Measurements from ENCODE around the gene NKD2.

Gene NKD2

DNA sequence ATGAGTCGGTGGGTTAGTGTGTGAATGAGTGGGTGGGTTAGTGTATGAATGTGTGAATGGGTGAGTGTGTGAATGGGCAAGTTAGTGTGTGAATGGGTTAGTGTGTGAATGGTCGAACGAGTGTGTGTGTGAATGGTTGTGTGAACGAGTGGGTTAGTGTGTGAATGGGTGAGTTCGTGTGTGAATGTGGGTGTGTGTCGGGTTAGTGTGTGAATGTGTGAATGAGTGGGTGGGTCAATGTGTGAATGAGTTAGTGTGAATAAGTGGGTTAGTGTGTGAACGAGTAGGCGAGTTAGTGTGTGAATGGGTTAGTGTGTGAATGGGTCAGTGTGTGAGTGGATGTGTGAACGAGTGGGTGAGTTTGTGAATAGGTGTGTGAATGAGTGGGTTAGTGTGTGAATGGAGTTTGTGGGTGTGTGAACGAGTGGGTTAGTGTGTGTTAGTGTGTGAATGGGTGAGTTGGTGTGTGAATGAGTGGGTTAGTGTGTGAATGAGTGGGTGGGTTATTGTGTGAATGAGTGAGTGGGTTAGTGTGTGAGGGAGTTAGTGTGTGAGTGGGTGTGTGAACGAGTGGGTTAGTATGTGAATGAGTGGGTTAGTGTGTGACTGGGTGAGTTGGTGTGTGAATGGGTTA is 38.8 kb downstream of the NKD2 start:
- DNase-seq = no peak

DNA sequence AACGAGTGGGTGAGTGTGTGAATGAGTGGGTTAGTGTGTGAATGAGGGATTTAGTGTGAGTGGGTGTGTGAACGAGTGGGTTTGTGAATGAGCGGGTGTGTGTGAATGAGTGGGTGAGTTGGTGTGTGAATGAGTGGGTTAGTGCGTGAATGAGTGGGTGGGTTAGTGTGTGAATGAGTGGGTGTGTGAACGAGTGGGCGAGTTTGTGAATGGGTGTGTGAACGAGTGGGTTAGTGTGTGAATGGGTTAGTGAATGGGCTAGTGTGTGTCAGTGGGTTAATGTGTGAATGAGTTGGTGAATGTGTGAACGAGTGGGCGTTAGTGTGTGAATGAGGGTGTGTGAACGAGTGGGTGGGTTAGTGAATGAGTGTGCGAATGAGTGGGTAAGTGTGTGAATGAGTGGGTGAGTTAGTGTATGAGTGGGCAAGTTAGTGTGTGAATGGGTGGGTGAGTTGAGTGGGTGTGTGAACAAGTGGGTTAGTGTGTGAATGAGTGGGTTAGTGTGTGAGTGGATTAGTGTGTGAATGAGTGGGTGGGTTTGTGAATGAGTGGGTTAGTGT is 39.6 kb downstream of the NKD2 start:
- DNase-seq = no peak

DNA sequence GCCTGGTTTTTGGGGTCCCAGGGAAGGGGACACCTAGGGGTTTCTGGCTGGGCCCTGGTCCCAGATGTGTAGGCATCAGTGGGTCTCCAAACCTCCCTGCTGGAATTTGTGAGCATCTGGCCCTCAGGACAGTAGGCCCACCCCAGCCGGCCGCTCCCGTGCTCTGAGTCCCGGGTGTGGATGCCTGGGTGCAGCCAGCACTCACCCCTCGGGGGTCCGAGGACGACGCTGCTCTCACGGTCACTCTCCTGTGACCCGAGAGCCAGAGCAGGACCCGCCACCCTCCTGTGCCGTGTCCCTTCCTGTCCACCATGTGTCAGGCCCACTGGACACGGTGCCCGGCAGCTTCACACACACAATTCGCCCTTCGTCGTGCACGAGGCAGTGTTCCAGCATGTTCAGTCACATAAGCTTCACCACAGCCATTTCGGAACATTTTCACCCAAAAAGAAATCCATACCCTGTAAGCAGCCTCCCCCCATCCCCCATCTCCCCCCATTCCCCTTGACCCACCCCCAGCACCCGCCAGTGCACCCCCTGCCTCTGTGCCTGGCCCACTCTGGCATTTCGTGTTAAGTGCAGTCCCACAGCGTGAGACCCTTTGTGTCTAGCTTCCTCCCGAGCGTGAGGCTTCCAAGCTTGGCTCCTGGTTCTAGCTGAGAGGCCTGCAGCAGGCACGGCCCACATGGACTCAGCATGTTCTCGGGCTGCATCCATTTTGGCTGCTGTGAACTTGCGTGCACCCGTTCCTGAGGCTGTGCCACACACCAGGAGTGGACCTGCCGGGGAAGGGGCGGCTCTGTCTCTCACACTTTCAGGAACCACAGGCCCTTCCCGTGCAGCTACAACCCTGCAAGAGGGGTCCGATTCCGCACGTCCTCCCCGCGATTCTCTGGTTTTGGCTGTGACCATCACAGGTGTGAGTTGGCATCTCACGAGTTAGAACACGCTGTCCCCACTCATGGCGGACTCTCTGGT is 40.5 kb downstream of the NKD2 start:
- DNase-seq = no peak

DNA sequence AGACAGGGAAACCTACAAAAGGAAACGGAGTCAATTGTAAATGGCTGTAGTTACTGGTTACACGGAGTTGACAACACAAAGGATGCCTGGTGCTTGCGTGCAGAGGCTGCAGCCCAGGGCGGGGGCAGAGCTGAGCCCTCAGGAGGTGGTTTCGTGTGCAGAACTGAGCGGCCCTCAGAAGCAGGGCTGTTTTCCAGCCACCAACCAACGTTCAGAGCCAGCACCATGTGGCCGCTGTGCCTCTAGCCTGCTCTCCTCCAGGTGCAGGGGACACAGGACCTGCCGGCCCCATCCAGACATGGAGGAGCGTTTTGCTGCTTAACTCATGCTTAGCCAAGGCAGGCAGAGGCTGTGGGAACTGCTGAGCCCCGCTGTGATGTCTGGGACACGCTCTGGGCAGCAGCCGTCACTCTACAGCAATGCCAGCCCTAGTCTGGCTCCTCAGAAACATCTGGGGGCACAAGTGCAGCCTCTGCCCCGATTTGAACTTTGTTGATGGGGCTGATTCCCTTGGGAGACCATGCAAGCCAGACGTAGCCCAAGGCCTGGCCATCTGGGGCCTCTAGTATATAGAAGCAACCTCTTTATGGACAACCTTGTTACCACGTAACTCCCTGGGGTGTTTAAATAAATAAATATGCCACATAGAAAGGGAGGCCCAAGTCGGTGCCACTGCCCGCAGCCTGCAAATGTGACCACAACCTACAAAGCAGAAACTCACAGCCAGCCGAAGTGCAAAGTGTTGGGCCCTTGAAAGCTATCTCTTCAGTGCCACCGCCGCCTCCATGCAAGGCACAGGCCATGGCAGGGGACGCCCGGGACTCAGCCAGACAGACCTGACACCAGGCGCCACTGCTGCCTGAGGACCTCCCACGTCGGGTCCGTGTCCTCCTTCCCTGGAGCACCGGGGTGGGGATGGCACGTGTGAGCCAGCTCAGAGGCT is 42.1 kb downstream of the NKD2 start:
- DNase-seq = no peak

DNA sequence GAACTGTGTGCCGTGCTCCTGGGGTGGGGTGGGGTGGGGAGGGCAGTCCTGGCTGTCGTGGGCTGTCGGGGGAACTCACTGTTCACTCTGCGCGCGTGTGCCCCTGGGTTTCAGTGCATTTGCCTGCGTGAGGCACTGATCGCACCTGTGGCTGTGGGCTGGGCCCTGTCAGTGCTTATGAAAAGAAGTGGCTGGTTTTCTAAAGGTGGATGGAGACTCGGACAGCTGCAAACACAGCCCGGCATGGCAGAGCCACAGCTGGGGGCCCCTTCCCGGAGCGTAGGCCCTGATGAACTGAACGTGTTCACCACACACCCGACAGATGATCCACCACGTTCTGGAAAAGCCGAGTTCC is 42.7 kb downstream of the NKD2 start:
- no peak for DNase-seq

DNA sequence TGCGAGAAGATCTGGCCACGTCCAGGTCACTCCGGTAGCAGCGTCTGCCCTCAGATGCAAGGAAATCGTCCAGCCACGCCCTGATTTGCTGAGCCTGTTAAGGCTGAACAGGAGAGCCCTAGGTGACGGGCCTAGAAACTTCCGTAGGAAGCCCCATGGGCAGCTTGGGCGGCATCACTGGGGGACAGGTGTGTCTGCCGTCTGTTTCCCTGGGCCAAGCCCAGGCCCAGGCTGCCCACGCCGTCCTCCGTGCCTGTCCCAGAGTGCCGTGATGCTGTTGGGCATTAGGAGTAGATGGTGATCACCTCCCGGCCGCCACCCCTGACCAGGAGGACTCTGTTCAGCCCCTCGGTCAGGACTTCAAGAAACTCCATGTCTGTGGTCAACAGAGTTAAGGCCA is 43.5 kb downstream of the NKD2 start:
- no peak for DNase-seq

DNA sequence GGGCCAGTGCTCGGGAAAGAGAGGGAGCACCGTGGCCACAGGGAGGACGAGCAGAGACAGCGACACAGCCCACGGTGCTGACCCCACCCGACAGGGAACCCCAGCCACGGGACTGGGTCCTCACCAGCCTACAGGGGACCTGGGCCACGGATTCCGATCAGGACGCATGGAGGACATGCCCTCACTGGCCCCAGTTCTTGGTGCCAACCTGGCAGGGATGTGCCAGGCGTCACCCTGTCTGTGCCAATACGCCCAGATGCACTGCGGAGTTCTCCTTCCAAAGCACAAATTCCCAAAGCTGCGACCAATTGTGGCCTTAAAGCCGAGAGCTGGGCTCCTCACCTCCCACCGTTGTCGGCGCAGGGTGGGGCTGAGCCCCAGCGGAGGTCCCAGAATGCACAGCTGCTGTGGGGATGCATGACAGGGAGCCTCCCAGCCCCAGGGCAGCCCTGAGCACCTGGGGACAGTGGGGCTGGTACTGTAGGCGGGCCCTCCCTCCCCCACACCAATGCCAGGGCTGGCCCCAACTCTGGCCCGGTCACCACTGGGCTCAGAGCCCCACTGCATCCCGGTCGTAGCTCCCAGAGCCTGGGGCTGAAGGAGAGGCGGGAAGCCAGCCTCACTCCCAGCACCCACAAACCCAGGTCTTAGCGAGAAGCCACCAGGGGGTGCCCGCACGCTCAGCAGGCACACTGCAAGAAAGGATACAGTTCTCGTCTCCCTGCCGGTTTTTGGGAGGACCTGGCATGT is 44.2 kb downstream of the NKD2 start:
- no peak for DNase-seq

DNA sequence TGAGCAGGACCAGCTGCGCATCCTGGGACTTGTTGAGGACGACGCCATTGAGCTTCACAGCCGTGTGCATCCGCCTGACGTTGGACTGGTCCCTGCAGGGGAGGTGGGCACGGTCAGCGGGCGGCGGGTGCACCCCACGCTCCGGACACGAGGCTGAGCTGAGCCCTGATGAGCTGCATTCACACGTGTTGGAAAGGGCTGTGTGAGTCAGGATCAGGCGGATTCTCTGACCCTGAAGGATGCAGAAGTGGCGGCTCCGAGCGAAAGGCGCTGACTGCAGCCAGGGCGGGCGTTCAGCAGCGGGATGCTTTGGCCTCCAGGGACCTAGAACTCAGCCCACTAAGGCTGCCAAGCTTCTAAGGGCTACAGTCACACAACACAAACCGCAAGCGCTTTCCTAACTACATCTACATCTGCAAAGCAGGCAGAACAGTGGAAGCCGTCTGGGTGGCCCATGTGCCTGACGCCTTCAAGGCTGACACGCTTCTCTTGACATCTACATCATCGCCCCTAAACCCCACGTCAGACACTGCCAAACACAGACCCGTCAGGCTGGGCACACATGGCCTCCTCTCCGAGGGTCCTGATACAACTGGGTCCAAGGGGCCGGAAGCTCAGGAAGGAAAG is 44.9 kb downstream of the NKD2 start:
- DNase-seq = no peak

DNA sequence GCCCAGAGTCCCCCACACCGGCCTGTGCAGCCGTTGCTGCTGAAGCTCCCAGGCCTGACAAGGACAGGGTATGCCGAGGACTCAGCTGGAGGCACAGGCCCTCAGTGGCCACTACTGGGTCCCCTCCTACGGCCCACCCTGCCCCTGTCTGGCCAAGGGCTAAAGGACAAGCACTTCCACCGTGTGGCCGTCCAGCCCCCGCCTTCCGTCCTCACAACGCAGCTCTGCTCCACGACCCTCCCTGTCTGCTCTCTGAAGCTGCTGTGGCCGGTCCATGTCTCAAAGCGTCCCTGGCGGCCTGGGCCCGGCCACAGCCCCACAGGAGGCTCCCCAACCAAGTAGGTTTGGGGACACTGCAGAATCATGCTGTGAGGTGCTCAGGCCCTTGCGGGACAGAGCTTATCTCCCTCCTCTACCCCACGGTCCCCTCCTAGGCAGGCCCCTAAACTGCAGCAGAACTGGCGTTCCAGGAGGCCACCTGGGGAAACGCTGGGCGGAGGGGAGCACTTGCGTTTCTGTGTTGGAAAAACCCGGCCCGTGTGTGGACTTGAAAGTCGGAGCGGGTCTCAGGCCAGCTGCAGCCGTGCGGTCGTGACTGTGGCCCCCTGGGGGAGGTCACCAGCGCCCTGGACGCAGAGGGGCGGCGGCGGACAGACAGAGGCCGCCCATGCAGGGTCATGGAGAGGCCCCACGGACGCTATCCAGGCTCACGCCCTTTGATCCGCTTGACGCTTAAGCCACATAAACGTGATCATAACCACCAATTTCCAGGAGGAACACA is 45.6 kb downstream of the NKD2 start:
- no peak for DNase-seq

DNA sequence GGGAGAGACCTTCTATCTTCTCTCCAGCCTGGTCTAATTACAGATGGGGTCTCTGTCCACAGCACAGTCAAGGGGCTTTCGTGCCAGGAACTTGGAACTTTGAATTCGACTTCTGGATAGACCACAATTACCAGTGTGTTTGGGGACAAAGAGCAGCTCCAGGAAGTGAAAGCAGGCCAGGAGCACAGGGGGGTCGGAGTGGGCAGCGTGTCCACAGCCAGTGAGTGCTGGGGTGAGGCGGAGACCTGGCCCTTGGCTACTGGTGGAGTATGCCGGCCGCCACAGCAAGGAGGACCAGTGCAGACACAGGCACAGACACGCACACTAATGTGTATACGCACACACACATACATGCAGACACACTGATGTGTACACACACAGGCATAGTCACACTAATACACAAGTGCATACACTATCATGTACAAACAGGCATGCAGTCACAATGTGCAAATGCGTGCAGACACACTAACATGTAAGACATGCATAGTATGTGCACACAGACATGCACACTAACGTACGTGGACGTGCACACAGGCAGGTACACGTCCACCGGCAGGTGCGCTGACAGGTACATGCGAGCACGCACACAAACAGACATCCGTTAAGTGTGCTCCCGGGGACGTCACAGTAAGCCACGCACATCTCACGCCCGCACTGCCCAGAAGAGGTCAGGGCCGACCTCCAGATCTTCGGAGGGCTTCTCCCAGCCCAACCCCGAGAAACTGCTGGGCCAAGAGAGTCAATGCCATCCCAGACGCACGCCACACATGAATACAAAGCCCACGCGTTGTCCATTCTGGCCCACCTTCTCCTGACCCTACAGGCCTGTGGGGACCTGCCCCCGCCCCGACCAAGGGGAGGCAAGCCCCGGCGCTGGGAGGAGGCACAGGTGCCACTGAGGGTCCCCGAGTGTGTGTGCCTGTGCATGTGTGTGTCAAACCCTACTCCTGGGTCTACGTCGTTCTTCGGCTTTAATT is 46.5 kb downstream of the NKD2 start:
- DNase-seq = peak; percentile 15

DNA sequence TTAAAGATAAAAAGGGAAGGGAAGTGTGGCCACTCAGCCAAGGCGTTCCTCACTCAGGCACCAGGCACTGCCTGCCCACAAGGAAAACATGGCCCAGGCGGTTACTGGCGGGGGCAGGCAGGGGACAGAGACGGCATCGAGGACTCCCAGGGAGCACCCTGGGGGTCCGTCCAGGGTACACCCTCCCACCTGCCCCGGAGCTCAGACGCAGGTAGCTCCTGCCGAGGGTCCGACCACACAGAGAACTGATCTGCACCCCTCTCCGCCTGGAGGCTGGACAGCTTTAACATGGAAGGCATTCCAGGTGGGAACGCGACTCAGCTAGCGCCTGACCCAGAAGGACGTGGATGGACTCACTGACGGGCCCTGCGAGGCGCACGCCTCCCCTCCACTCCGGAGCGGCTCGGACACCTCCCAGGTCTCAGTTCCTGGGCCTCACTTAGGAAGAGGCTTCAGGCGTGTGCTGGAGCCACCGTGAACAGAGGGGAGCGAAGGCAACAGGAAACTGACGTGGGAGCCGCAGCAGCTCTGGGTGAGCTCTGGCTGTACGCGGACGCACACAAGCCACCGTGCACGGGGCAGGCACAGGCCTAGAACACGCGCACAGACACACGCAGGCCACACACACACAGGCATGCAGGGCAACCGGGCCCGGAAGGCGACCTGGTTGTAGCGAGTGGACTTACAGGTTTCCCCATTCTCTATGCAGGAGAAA is 47.5 kb downstream of the NKD2 start:
- DNase-seq = no peak

DNA sequence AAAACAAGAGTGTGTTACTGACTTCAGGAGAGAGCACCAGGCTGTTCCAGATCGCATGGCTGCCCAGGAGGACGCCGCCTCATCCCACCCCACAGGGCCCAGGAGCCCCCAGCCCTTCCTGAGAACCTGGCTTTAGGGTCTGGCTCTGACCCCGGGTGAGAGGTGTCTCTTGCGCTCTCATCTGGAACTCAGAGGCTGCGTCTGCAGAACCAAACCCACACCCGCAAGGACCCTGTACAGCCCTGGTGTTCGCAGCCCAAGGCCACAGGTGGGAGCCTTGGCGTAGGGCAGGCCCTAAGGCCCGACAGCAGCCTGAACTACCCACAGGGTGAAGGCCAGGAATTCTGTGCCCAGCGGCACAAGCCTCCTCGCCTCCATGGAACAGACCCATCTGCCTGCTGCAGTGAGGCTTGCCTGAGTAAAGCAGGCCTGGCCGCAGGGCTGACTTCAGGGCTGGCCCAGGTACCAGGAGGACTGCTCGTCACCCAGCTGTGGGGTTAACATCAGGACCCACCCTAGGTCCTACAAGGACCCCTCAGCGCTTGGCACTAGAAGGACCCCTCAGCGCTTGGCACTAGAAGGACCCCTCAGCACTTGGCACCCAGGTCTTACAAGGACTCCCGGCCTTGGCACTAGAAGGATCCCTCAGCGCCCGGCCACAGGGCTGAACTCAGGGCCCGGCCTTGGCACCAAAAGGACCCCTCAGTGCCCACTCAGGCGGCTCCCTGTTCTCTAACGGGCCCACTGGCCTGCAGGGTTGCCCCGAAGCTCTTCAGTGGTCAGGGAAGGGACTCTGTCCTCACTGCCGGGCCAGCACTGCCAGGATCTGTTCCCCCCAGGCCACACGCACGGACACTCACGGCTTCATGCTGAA is 48.2 kb downstream of the NKD2 start:
- DNase-seq = no peak

DNA sequence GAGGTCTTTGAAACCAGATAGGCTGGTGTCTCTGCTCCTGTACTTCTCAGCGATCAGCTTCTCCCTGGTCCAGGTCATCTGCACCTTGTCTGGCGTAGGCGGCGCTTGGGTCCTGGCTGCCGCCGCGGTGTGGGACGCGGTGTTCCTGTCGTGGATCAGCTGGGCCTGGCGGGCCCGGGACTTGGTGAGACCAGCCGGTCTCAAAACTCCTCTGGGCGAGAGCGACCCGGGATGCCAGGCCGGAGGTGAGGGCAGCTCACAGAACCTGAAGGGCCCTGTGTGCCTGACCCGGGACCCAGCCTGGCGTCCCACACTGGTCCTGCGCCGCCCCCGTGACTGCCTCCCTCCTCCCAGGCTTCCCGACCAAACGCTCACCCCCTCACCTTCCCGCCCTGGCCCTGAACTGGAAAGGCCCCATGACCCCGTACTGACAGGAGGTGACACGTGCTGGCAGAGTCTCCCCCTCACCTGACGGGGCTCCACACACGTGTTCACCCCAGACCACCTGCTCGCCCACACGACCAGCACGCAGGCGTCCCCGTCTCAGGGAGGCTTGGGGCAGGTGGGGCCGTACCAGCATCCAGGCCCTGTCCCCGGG is 49.0 kb downstream of the NKD2 start:
- no peak for DNase-seq

DNA sequence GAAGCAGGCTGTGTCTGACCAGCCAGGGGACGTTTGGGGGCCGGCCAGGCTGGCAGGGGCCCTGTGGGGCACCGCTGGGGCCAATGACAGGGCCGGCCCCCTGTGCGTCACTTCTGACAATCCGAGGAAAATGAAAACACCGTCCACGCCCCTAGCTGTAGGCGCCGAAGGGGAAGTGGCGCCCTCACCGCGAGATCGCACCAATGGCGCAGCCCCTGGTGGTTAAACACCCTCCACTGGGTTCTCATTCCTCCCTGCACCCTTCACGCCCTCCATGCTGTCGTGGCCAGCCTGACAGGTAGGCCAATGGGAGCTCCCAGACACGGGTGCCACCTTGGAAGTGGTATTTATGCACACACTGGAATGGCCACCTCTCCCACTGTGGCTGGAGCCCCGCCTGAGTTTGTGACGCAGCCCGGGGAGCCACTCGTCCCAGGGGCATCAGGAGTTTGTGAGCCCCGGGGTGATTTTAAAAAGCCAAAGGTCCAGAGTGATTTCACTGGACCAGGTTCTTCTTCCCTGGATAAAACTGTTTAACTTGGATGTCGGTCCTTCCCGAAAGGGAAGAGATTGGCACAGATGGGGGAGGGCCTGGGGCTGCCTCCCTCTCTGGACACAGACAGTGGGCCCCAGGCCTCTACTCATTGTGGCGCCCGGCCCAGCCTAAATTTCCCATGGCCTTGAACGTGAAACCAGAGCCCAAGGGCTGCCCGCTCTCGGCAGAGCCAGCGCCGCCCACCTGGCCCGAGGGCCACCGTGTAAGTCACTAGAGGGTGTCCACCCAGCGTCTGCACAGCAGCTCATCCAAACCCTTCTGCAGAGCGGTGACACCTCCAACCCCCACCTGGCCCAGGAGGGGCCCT is 49.7 kb downstream of the NKD2 start:
- DNase-seq = no peak

DNA sequence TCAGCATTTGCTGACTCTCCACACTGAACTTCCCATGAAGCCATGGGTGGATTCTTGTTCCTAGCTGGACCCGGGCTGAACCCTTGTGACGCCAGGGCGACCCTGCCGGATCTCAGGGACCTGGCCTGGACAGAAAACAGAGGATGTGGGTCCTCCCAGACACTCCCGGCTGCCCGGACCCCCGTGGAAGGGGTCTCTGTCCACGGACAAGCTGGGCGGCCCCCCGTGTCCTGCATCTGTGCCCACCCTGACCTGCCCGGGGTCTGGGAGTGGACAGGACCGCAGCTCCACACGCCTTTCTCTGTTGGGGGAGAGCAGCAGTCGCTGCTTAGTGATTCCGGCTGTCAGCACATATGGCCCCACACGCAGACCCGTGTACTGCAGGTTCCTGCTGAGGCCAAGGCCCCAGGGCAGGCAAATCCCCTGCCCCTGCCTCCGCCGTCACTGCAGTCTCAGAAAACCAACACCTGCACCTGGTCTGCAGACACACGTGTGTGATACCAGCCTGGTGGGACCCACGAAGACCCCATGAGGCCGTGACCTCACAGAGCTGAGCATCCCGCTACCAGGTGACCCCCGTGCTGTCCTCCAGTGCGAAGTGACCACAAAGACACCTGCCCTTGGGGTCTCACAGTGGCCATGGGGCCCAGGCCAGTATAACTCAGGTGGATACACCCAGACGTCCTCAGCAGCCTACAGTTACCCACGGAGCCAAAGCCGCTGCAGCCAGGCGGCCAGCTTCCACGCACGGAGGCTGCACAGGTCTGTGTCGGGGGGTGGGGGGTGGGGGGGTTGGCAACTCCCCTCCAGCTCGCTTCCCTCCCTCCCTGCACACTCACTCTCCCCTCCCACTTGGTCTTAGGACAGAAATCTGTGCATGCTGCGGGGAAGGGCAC is 50.6 kb downstream of the NKD2 start:
- no peak for DNase-seq
